SU-DHL-6 (cell line): ENCODE measurements around the gene GSTM2.

Experiments
- H2AFZ ChIP-seq: fragments of 200-600 bp; sonication (generic); 2 replicates; pipeline ENCODE4 v1.6.1; 2014; ENCODE audit warnings: low read depth, mild to moderate bottlenecking, moderate library complexity, mixed read lengths, antibody characterized with exemption, low read length; ENCODE audit not compliant: severe bottlenecking
- H3F3A ChIP-seq: fragments of 200-600 bp; shearing (Covaris generic); 2 replicates; pipeline ENCODE4 v1.6.0; 2016; ENCODE audit warnings: antibody characterized with exemption, mild to moderate bottlenecking; ENCODE audit not compliant: insufficient read depth
- H3K27ac ChIP-seq: fragments of 200-600 bp; sonication (generic); 2 replicates; pipeline ENCODE4 v1.5.1; 2016; ENCODE audit warnings: low read depth, mild to moderate bottlenecking, low read length, moderate library complexity, mixed read lengths
- H3K27me3 ChIP-seq: fragments of 200-600 bp; sonication (generic), shearing (Covaris generic); 2 replicates; pipeline ENCODE4 v1.6.0; 2014; ENCODE audit warnings: mild to moderate bottlenecking, low read length
- H3K36me3 ChIP-seq: fragments of 200-600 bp; sonication (generic); 2 replicates; pipeline ENCODE4 v1.6.1; 2014; ENCODE audit warnings: mild to moderate bottlenecking, low read length, mixed read lengths
- H3K4me2 ChIP-seq: fragments of 300-600, 200-600 bp; shearing (Covaris generic), sonication (generic); 2 replicates; pipeline ENCODE4 v1.6.0; 2014; ENCODE audit warnings: low read length, low read depth, mild to moderate bottlenecking; ENCODE audit not compliant: poor library complexity, severe bottlenecking
- H3K4me3 ChIP-seq: fragments of 200-600 bp; sonication (generic); 2 replicates; pipeline ENCODE4 v1.5.1; 2014; ENCODE audit warnings: antibody characterized with exemption, low read length, mild to moderate bottlenecking, mixed read lengths; ENCODE audit not compliant: insufficient read depth, poor library complexity, severe bottlenecking
- H3K79me2 ChIP-seq: fragments of 200-600 bp; sonication (generic); 2 replicates; pipeline ENCODE4 v1.6.1; 2014; ENCODE audit warnings: mild to moderate bottlenecking, low read length, moderate library complexity; ENCODE audit not compliant: insufficient read depth
- H3K9ac ChIP-seq: fragments of 200-600 bp; sonication (generic); 2 replicates; pipeline ENCODE4 v1.7.0; 2014; ENCODE audit warnings: mild to moderate bottlenecking, low read length
- H3K9me2 ChIP-seq: fragments of 200-600 bp; sonication (generic); replicated peaks from 2 replicates; pipeline ENCODE4 v1.6.1; 2014; ENCODE audit warnings: low read length; ENCODE audit not compliant: insufficient read depth
- H3K9me3 ChIP-seq: fragments of 200-600 bp; sonication (generic); 2 replicates; pipeline ENCODE4 v1.6.1; 2014; ENCODE audit warnings: low read length, mixed read lengths; ENCODE audit not compliant: insufficient read depth
- H4K20me1 ChIP-seq: fragments of 200-600 bp; sonication (generic); 2 replicates; pipeline ENCODE4 v1.6.1; 2014; ENCODE audit warnings: low read depth, mild to moderate bottlenecking, antibody characterized with exemption, low read length, moderate library complexity, mixed read lengths
- EZH2phosphoT487 ChIP-seq: fragments of 200-600 bp; sonication (generic), shearing (Covaris generic); conservative IDR thresholded peaks from 2 replicates; pipeline ENCODE4 v1.6.1; 2018; ENCODE audit warnings: mild to moderate bottlenecking, antibody characterized with exemption, low read length, moderate library complexity, mixed read lengths
- TF ChIP-seq, protein P1 (sequence below): fragments of 200-600 bp; sonication (generic); IDR thresholded peaks from one replicate; pipeline ENCODE4 v1.5.1; 2017; ENCODE audit warnings: antibody characterized with exemption, mild to moderate bottlenecking, low read length, moderate library complexity; ENCODE audit not compliant: insufficient read depth, poor library complexity, severe bottlenecking

GSTM2 gene

DNA sequence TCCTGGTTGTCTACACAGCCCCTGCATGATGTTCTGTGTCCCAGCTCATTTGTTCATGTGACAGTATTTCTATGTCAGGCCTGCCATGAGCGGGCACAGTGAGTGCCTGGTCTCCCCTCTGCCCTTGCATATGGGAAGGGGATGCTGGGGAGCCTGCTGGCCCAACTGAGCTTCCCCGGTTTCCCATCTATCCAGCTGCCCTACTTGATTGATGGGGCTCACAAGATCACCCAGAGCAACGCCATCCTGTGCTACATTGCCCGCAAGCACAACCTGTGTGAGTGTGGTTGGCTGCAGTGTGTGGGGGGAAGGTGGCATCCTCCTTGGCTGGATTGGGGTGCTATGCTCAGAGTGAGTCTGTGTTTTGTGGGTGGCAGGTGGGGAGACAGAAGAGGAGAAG is 10.5 kb upstream of the GSTM2 start:
- no peak overlapping the region for H3K4me2 ChIP-seq
- H3K9me2 ChIP-seq: no peaks in the 10 kb centered on the region
- H3K36me3 ChIP-seq: no peaks in the 10 kb centered on the region
- H3K4me3 ChIP-seq: no peak overlapping the region
- H3K27me3 ChIP-seq: no peaks in the 10 kb centered on the region
- no peaks in the 10 kb centered on the region for H3K79me2 ChIP-seq
- H3K9ac ChIP-seq: no peak overlapping the region
- H4K20me1 ChIP-seq: no peaks in the 10 kb centered on the region
- H3K27ac ChIP-seq: no peak overlapping the region
- no peaks in the 10 kb centered on the region for H3F3A ChIP-seq
- H2AFZ ChIP-seq: no peak overlapping the region
- no peak for TF ChIP-seq EZH2phosphoT487
- TF ChIP-seq, protein P1, sequence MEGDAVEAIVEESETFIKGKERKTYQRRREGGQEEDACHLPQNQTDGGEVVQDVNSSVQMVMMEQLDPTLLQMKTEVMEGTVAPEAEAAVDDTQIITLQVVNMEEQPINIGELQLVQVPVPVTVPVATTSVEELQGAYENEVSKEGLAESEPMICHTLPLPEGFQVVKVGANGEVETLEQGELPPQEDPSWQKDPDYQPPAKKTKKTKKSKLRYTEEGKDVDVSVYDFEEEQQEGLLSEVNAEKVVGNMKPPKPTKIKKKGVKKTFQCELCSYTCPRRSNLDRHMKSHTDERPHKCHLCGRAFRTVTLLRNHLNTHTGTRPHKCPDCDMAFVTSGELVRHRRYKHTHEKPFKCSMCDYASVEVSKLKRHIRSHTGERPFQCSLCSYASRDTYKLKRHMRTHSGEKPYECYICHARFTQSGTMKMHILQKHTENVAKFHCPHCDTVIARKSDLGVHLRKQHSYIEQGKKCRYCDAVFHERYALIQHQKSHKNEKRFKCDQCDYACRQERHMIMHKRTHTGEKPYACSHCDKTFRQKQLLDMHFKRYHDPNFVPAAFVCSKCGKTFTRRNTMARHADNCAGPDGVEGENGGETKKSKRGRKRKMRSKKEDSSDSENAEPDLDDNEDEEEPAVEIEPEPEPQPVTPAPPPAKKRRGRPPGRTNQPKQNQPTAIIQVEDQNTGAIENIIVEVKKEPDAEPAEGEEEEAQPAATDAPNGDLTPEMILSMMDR: no peak
- no peaks in the 10 kb centered on the region for H3K9me3 ChIP-seq

DNA sequence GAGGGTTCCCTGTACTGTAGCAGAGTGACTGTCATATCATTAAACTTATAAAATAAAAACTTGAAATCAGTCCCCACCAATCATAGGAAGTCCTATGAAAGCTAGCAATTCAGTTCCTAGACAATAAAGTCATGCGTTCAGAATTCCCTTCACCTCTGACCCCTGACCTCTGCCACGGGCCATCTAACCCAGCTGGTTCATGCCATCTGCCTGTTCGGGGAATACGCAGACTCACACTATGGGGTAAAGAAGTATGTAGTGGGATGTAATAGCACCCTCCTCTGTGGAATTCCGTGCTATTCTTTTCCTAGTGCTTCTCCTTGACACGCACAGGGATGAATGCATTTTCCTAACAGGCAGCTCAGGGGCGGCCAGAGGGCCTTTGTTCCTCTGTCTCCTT is 9.9 kb upstream of the GSTM2 start:
- H4K20me1 ChIP-seq: no peaks in the 10 kb centered on the region
- H3K27me3 ChIP-seq: no peaks in the 10 kb centered on the region
- no peaks in the 10 kb centered on the region for H3F3A ChIP-seq
- H3K9ac ChIP-seq: no peak overlapping the region
- no peak overlapping the region for H3K4me2 ChIP-seq
- no peaks in the 10 kb centered on the region for H3K79me2 ChIP-seq
- no peak for TF ChIP-seq EZH2phosphoT487
- TF ChIP-seq, protein P1: no peak
- H2AFZ ChIP-seq: no peak overlapping the region
- H3K9me3 ChIP-seq: no peaks in the 10 kb centered on the region
- no peak overlapping the region for H3K27ac ChIP-seq
- H3K4me3 ChIP-seq: no peak overlapping the region
- H3K36me3 ChIP-seq: no peaks in the 10 kb centered on the region
- no peaks in the 10 kb centered on the region for H3K9me2 ChIP-seq

DNA sequence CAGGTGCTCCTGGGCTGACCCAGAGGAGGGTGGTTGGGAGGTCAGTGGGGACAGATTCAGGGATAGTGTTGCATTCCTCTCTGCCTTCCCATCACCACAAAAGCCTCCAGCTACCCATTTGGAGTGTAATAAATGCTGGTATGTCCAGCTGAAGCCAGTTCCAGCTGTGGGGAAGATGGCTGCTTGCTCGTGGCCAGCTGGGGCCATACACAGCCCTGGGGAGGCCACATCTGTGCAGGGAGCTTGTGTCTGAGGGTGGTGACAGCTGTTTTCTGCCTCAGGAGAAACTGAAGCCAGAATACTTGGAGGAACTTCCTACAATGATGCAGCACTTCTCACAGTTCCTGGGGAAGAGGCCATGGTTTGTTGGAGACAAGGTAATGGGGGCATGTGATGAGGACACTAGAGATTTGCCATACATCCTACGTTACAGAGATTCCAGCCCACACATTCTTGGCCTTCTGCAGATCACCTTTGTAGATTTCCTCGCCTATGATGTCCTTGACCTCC is 9.3 kb upstream of the GSTM2 start:
- Histone ChIP-seq H3K4me3 (no peak overlapping the region), H3K79me2 (no peaks in the 10 kb centered on the region), H2AFZ (no peak overlapping the region), H3K27ac (no peak overlapping the region), H3K9ac (no peak overlapping the region), H3K27me3 (no peaks in the 10 kb centered on the region), H3K9me2 (no peaks in the 10 kb centered on the region), H3K4me2 (no peak overlapping the region), H4K20me1 (no peaks in the 10 kb centered on the region), H3K36me3 (no peaks in the 10 kb centered on the region), H3F3A (no peaks in the 10 kb centered on the region), H3K9me3 (no peaks in the 10 kb centered on the region)
- TF ChIP-seq EZH2phosphoT487: no peak
- TF ChIP-seq, protein P1: no peak
